Uterus (tissue), 2 donors: Measurements from ENCODE around the gene SLC16A14.

Source experiments
- CTCF ChIP-seq, 4 experiments: fragments of 200-600 bp in 2 of 4; fragments of 450-650 bp in 2 of 4; sonication (generic) in 2 of 4; IDR thresholded peaks; one replicate each; pipeline ENCODE4 v1.5.1; 2016 to 2019; ENCODE audit warnings: antibody characterized with exemption in 4 of 4, mild to moderate bottlenecking in 2 of 4, moderate library complexity in 1 of 4
- POLR2A ChIP-seq, 2 donors: fragments of 450-650 bp; IDR thresholded peaks; one replicate each; pipeline ENCODE4 v1.6.1; 2016; ENCODE audit warnings: antibody characterized with exemption in 2 of 2, mild to moderate bottlenecking in 1 of 2, moderate library complexity in 1 of 2

GRCh38 chr2:230042195-230042594 lies 26.5 kb downstream of the SLC16A14 start:
- no peak for TF ChIP-seq POLR2A (IDR thresholded peaks at IDR 0.05)
- no peak for TF ChIP-seq CTCF (IDR thresholded peaks at IDR 0.05)
